Gastroesophageal sphincter (tissue), 4 donors: ENCODE results near the gene KCNK15. TPM values are rescaled to one million over a fixed set of nuclear protein-coding genes. Genes with fewer than 3 reads are reported as not detected.
"Not testable (repeated sequence)": the region's sequence is repeated elsewhere in the genome, so short reads cannot be mapped to it uniquely, and the experiment has no call there.

Experiments used
- ATAC-seq: fragments of 150-250 bp; one replicate; pipeline ENCODE4 v1.9.1; 2016; ENCODE audit warnings: mild to moderate bottlenecking, moderate library complexity
- H3K27ac ChIP-seq, 4 donors: fragments of 200-600 bp; sonication (generic) in 3 of 4; 1 replicate in 3 of 4; 2 replicates in 1 of 4; pipeline ENCODE4 v1.5.1; 2016 to 2019
- H3K27me3 ChIP-seq: fragments of 200-600 bp; sonication (generic); one replicate; pipeline ENCODE4 v1.5.1; 2019
- H3K36me3 ChIP-seq, 2 donors: fragments of 200-600 bp; sonication (generic); one replicate each; pipeline ENCODE4 v1.5.1; 2019; ENCODE audit warnings: control low read depth in 1 of 2
- H3K4me1 ChIP-seq, 3 donors: fragments of 200-600 bp; sonication (generic); 1 replicate in 2 of 3; 2 replicates in 1 of 3; pipeline ENCODE4 v1.5.1; 2016 to 2019; ENCODE audit warnings: control low read depth in 2 of 3
- H3K4me3 ChIP-seq, 2 donors: fragments of 200-600 bp; sonication (generic); one replicate each; pipeline ENCODE4 v1.5.1; 2019; ENCODE audit warnings: mild to moderate bottlenecking in 1 of 2, moderate library complexity in 1 of 2
- H3K9me3 ChIP-seq, 3 donors: fragments of 200-600 bp; sonication (generic); one replicate each; pipeline ENCODE4 v1.5.1; 2017 to 2019; ENCODE audit warnings: control low read depth in 2 of 3
- CTCF ChIP-seq, 4 experiments: fragments of 200-600 bp in 2 of 4; fragments of 450-650 bp in 2 of 4; sonication (generic) in 1 of 4; IDR thresholded peaks; one replicate each; pipeline ENCODE4 v1.5.1; 2017 to 2019; ENCODE audit warnings: antibody characterized with exemption in 4 of 4, mild to moderate bottlenecking in 2 of 4, moderate library complexity in 2 of 4
- EP300 ChIP-seq: sonication (generic); formaldehyde crosslinking; IDR thresholded peaks from one replicate; pipeline ENCODE4 v1.6.1; 2017; ENCODE audit warnings: antibody characterized with exemption, mild to moderate bottlenecking
- POLR2A ChIP-seq, 2 donors: fragments of 450-650 bp; IDR thresholded peaks; one replicate each; pipeline ENCODE4 v1.6.1; 2017; ENCODE audit warnings: antibody characterized with exemption in 2 of 2, mild to moderate bottlenecking in 2 of 2, moderate library complexity in 1 of 2
- POLR2AphosphoS5 ChIP-seq: sonication (generic); formaldehyde crosslinking; IDR thresholded peaks from one replicate; pipeline ENCODE4 v1.6.1; 2017; ENCODE audit warnings: antibody characterized with exemption
- WGBS, 2 donors: methylation state at CpG; one replicate each; pipeline ENCODE4 v1.1.5; 2018; ENCODE audit warnings: low coverage in 1 of 2; 5-methylcytosine and 5-hydroxymethylcytosine counted together
- total RNA-seq, 4 donors: library from RNA; depleted of rRNA; stranded (reverse); fragments of >200 nt; gene quantifications; one replicate each; pipeline ENCODE4 v1.1.0, GENCODE V29; 2016

KCNK15 gene
- total RNA-seq = 1 to 10 TPM; 1.3 to 4.7 (median 2.8) TPM

DNA sequence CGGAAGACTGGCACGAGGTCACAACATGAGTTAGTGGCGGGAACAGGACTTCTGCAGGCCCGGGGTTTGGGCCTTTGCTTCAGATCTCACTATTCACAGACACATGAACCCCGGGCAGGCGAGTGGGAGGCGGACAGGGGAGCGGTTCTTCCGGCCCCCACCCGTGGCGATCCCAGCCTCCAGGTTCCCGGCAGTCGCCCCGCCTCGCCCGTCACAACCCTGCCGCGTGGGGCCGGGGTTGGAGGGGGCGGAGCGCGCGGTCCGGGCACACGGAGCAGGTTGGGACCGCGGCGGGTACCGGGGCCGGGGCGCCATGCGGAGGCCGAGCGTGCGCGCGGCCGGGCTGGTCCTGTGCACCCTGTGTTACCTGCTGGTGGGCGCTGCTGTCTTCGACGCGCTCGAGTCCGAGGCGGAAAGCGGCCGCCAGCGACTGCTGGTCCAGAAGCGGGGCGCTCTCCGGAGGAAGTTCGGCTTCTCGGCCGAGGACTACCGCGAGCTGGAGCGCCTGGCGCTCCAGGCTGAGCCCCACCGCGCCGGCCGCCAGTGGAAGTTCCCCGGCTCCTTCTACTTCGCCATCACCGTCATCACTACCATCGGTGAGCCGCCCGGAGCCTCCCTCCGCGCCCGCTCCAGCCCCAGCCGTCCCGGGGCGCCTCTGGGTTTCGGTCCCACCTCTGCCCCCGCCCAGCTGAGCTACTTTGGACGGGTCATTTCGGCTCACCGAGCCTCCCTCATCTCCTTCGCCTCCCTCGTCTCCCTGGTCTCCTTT, at the start of gene KCNK15:
Gene KCNK15 (plus strand): TSS at position 268 of the 769 bp plus-strand sequence. CDS start 46 bp downstream, at position 314.
- ATAC-seq = peak; percentile 76
- H3K27ac ChIP-seq = peak within 1 kb of the TSS; percentile 1 to 79 (median 63)
- H3K9me3 ChIP-seq = no peaks in the 10 kb centered on the region
- peaks cover 20% of the 10 kb centered on the region for H3K27me3 ChIP-seq
- peak within 1 kb of the TSS; percentile 44 to 69 for H3K4me3 ChIP-seq
- 0 to 1% methylated on average over 1 to 11 of the region's 81 CpGs for WGBS, 2 donors
- peaks cover 0 to 70% (median 15%) of the 10 kb centered on the region in 3 donors for H3K4me1 ChIP-seq
- peaks cover 0 to 5% of the 10 kb centered on the region in 2 donors for H3K36me3 ChIP-seq
- TF ChIP-seq POLR2A (IDR thresholded peaks at IDR 0.05) (peak in 1 of 2 donors; percentile 40), CTCF (IDR thresholded peaks at IDR 0.05) (peak in 2 of 4 experiments; percentile 15 to 23), EP300 (no peak), POLR2AphosphoS5 (peak; percentile 51)

GRCh38 chr20:44696315-44696714, 49.4 kb upstream of the KCNK15 start:
- no peak overlapping the region for H3K4me3 ChIP-seq
- peaks cover 22 to 84% (median 46%) of the 10 kb centered on the region in 3 donors for H3K4me1 ChIP-seq
- H3K27me3 ChIP-seq = no peaks in the 10 kb centered on the region
- ATAC-seq = no peak
- H3K36me3 ChIP-seq = no peaks in the 10 kb centered on the region
- TF ChIP-seq CTCF (IDR thresholded peaks at IDR 0.05) (no peak), POLR2A (IDR thresholded peaks at IDR 0.05) (no peak), EP300 (no peak), POLR2AphosphoS5 (no peak)
- 83 to 93% methylated on average over 1 to 3 of the region's 3 CpGs for WGBS, 2 donors
- H3K27ac ChIP-seq = peak overlapping the region; percentile 88 to 98 (median 91)
- H3K9me3 ChIP-seq = no peaks in the 10 kb centered on the region

- ATAC-seq, H3K36me3 ChIP-seq, H3K4me3 ChIP-seq, H3K27me3 ChIP-seq, H3K9me3 ChIP-seq: not testable (repeated sequence)
- peak overlapping the region in 3 of 4 donors; percentile 88 to 93 (median 89) for H3K27ac ChIP-seq
- H3K4me1 ChIP-seq = peaks cover 17 to 84% (median 41%) of the 10 kb centered on the region in 3 donors
- WGBS, 2 donors = 93% methylated on average over 5 of the region's 5 CpGs; no CpG with 5 or more reads in 1 of the 2 donors
Measured at GRCh38 chr20:44697041-44697440, 48.6 kb upstream of the KCNK15 start.

GRCh38 chr20:44698351-44698750, 47.3 kb upstream of the KCNK15 start:
- Histone ChIP-seq H3K4me3 (no peak overlapping the region), H3K27me3 (no peaks in the 10 kb centered on the region), H3K9me3 (no peaks in the 10 kb centered on the region), H3K4me1 (peaks cover 18 to 84% (median 44%) of the 10 kb centered on the region in 3 donors), H3K36me3 (no peaks in the 10 kb centered on the region), H3K27ac (peak overlapping the region in 3 of 4 donors; percentile 53 to 89 (median 88))
- ATAC-seq = no peak
- WGBS, 2 donors = no CpG with 5 or more reads among the region's 3 CpGs
- TF ChIP-seq EP300 (no peak), POLR2AphosphoS5 (no peak), POLR2A (IDR thresholded peaks at IDR 0.05) (no peak), CTCF (IDR thresholded peaks at IDR 0.05) (no peak)

DNA sequence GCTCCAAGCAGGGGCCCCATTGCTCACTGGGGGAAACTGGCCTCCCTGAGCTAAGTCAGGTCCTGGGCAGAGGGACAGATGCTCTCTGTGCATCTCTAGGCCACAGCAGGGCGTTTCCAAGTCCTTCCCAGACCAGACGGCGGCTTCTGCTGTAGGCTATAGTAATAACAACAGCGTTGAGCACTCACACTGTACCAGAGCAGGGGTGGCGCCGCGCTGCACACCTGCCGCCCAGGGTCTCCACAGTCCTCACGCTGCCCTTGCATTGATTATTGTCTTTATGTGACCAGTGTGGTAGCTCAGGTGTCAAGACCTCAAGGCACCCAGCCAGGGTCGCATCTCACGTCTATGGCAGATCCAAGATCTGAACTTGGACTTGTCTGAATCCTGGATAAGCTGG, 45.4 kb upstream of the KCNK15 start:
- no peak for ATAC-seq
- H3K4me1 ChIP-seq = peaks cover 5 to 79% (median 35%) of the 10 kb centered on the region in 3 donors

More for the DNA sequence above, 45.4 kb upstream of the KCNK15 start:
- Histone ChIP-seq H3K4me3 (no peak overlapping the region), H3K36me3 (no peaks in the 10 kb centered on the region), H3K9me3 (no peaks in the 10 kb centered on the region), H3K27me3 (no peaks in the 10 kb centered on the region), H3K27ac (peak overlapping the region in 3 of 4 donors; percentile 78 to 86 (median 85))
- WGBS, 2 donors = no CpG with 5 or more reads among the region's 11 CpGs
- TF ChIP-seq EP300 (no peak), CTCF (IDR thresholded peaks at IDR 0.05) (no peak), POLR2AphosphoS5 (no peak), POLR2A (IDR thresholded peaks at IDR 0.05) (no peak)
